ENCODE measurements around the gene GOLGA6B.
"Not testable (repeated sequence)": the region's sequence is repeated elsewhere in the genome, so short reads cannot be mapped to it uniquely, and the experiment has no call there.

Gene GOLGA6B, protein sequence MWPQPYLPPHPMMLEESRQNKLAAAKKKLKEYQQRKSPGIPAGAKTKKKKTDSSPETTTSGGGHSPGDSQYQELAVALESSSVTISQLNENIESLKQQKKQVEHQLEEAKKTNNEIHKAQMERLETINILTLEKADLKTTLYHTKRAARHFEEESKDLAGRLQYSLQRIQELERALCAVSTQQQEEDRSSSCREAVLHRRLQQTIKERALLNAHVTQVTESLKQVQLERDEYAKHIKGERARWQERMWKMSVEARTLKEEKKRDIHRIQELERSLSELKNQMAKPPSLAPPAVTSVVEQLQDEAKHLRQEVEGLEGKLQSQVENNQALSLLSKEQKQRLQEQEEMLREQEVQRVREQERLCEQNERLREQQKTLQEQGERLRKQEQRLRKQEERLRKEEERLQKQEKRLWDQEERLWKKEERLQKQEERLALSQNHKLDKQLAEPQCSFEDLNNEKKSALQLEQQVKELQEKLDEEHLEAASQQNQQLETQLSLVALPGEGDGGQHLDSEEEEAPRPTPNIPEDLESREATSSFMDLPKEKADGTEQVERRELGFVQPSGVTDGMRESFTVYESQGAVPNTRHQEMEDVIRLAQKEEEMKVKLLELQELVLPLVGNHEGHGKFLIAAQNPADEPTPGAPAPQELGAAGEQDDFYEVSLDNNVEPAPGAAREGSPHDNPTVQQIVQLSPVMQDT

DNA sequence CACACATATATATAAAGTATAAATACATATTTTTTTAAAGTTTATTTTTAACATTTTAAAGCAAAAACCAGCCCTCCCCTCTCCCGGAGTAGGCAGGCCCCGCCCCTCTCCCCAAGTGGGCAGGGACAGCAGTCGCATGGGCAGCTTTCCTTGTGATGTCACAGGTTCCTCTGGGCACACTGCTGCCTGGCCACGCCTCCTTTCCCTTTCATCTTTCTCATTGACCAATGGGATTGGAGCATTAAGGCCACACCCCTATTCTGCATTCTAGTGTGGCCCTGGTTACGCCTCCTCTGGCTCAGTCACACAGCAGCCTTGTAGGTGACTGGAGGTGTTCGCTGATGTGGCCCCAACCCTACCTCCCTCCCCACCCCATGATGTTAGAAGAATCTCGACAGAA lies at the start of gene GOLGA6B:
Gene GOLGA6B (plus strand): TSS at position 301 of the 400 bp plus-strand sequence. CDS start 41 bp downstream, at position 342.
- DNase-seq, result not testable (repeated sequence)

DNA sequence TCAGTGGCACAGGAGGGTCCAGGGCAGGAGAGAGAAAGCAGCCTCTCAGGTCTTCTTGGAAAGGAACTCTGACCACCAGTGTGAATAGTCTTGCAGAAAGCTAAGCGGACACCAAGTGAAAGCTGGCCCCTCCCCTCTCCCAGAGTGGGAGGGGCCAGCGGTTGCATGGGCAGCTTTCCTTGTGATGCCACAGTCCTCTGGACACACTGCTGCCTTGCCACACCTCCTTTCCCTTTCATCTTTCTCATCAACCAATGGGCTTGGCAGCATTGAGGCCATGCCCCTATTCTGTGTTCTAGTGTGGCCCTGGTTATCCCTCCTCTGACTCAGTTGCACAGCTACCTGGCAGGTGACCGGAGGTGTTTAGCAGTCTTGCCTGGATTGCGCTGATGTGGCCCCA lies 49.7 kb upstream of the GOLGA6B start:
- no peak for DNase-seq

DNA sequence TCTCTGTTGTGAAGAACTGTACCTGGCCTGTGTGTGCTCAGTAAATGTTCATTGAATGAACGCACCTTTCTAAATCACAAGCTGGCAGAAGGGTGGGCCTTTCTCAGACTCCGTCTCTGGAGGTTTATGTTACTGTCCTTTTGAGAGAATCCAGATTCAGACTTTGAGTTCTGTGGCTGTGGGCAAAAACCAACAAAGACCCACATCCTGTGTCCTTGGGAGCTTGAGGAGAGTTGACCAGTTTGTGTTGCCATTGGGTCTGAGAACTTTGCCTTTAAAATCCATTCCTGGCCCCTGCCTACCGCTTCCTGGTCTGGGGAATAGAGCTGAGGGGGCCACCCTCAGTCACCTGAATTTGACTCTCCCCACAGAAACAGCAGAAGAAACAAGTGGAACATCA lies 46.4 kb upstream of the GOLGA6B start:
- not testable (repeated sequence) for DNase-seq

DNA sequence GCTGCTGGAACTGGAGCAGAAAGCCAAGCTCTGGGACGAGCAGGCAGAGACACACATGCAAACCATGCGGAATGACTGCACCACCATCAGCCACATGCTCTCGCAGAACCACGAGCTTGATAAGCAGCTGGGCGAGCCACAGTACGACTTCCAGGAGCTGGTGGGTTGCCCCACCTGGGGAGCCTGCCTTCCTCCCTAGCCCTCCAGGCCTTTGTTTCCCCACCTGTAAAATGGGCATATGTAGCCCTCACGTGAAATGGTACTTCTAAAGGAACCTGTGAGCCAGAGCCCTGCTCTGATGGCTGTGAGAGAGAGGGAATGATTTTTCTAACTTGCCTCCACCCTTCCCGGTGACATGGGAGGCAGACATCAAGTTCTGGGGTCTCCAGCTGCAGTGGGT lies 44.6 kb upstream of the GOLGA6B start:
- DNase-seq, result no peak

DNA sequence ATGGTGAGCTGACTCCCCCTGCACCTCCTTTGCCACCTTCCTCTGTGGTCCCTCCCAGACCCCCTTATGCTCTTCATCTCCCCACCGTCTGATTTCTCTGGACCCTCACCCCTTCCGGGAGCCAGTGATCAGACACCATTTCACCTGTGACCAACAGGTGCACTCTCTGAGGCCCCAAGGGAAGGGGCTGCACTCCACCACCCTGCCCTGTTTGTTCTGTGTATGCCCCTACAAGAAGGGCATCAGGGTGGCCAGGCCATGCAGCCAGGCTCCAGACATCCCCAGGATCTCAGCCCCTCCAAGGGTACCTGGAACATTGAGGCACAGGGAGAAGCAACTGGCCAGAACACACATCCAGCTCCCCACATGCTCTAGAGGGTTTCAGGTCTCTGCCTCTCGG lies 42.2 kb upstream of the GOLGA6B start:
- DNase-seq, result not testable (repeated sequence)

DNA sequence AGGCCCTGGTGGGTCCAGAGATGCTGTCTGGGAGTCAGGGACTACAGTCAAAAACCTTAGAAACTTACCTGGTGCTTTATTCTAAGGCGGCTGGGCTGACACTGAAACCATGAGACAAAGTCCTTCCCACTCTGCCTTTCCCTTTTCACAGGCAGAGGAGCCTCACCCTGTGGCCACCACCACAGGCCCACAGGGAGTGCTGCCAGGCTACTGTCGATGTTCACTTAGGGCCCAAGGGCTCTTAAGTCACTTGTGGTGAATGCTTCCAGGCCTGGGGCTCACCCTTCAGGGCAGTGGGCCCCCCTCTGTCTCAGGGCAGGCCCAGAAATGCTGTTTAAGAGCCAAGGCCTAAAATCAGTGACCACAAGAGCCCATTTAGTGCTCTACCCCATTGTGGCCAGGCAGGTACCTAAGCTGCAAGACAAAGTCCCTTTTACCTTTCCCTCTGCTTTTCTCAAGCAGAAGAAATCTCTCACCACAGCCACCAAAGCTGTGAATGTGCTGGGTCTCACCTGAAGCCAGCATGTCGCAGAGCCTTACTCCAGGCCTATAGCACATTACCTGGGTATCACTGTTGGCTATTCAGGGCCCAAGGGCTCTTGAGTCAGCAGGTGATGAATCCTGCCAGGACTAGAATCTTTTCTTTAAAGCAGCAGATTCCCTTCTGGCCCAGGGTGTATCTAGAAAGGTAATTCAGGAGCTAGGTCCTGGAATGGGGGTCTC lies 39.5 kb upstream of the GOLGA6B start:
- DNase-seq, result no peak

DNA sequence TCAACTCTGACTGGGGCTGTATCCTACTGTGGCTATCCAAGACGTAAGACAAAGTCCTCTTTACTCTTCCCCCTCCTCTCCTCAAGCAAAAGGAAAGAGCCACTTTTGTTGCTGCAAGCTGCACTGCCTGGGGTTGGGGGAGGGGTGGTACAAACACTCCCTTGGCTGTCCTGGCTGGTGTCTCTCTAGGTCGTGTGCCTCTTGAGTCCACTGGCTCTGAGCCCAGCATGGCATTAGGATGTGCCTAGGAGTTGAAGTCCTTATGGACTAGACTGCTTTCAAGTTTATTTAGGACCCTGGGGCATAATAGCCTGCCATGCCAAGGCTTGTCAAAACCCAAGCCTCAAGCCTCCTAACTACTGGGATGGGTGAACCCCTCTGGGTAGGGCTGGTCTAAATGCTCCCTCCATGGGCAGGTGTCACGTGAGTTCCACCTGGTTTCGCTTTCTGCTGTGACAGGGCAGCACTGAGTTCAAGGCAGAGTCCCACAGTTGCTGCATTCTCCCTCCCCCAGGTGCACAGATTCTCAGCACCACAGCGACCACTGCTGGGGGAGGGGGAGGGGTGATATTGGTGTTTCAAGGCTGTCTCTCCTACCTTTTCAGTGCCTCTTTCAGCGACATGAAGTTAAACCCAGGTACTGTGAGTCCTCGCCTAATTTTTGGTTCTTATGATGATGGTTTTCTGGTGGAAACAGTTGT lies 38.8 kb upstream of the GOLGA6B start:
- peak; percentile 7 for DNase-seq

DNA sequence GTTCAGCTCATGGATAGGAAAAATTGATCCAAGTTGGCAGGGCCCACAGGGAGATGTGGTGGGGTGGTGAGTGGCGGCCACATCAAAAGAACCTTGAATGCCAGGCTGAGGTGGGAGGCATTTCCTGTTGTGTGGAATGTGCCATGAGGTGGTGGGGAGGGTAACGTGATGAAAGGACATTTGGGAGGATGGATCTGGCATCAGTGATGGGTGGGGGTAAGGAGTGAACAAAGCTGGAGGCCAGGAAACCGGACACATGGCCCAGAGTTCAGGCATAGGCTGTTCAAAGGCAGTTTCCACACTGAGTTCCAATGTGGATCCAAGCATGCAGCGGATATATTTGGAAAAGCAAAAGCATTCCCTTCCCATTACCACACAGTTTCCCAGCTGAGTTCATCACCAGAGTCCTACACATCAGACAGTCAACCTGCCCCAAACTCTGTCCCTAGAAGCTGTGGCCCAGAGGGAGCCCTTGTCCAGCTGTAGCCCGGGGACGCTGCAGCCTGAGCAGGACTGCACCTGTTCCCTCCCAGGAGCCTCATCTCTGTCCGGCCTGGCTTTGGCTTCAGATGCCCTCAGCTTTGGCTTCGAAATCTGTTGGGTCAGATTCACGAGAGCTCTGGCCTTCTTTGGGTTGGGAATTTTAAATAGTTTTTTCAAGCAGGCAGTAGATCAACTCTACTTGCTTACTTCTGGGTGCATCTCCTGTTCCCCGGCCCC lies 37.8 kb upstream of the GOLGA6B start:
- DNase-seq, result no peak

DNA sequence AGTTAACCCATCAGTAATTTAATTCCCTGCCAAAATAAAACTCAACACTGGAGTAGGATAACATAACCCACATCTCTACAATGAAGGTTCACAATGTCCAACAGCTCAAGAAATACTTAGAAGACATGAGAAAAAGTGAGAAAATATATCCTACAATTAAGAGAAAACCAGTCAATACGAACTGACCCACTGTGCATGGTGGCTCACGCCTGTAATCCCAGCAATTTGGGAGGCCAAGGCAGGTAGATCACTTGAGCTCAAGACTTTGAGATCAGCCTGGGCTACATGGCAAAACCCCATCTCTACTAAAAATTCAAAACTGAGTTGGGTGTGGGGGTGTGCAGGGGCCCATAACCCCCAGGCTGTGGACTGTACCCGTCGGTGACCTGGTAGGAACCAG lies 30.6 kb upstream of the GOLGA6B start:
- not testable (repeated sequence) for DNase-seq

DNA sequence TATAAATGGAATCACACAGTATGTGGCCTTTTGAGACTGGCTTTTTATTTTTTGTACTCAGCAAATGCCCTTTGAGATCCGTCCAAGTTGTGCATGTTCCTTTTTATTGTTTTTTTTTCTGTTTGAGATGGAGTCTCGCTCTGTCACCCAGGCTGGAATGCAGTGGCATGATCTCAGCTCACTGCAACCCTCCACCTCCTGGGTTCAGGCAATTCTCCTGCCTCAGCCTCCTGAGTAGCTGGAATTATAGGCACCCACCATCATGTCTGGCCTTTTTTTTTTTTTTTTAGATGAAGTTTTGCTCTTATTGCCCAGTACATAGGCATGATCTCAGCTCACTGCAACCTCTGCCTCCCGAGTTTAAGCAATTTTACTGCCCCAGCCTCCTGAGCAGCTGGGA lies 28.3 kb upstream of the GOLGA6B start:
- not testable (repeated sequence) for DNase-seq

DNA sequence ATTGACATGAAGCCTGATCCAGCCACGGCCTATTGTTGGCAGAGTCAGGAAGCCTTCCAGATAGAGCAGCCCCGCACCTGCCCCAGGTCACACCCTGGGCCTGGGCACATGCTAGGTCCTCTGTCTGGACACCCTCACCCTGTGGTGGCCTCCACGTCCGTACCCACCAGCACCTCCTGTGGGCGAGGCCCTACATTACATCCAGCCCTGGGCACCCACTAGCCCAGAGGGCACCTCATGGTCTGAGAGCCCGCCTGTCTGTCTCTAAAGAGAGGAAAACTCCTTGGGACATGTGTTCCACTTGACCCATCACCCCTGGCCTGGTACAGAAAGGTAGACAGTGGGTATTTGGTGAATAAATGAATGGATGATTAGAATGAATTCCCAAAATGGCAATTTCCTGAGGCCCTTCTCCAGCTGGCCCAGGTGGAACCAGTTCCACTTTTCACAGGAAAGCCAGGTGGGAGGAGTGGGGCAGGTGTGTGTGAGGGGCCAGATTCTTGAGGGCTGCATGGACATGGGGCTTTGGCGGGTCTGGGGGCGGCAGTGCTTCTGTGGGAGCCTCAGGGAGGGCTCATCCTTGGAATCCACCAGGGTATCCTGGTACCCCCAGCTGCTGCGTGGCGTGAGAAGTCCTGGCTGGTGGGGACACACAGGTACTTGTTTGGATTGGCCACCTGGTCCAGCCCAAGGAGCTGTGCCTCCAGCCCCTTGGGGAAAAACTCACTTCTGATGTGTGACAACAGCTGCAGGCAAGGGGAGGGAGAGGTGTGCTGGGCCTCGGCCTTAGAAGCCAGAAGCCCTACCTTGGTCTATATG lies 26.0 kb upstream of the GOLGA6B start:
- not testable (repeated sequence) for DNase-seq

DNA sequence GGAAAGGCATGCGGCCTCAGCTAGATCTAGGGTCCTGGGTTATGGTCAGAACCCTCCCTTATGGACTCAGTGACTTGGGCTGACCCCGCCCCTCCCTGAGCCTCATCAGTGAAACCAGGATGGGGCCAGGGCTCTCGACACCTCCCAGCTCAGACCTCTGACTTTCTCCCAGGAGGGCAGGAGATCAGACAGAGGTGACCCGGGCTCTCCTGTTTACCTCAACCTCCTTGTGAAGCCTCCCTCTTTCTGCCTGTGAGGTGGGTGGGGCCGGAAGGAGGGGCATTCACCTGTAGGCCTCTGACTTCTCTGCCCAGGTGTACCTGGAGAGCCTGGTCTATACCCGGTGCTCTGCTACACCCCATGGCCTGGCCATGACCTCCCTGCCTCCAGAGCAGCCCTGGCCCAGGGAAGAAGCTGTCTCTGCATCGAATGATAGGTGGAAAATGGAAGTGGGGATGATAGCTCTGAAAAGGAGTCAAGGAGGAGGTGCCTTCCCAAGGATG lies 25.4 kb upstream of the GOLGA6B start:
- not testable (repeated sequence) for DNase-seq

DNA sequence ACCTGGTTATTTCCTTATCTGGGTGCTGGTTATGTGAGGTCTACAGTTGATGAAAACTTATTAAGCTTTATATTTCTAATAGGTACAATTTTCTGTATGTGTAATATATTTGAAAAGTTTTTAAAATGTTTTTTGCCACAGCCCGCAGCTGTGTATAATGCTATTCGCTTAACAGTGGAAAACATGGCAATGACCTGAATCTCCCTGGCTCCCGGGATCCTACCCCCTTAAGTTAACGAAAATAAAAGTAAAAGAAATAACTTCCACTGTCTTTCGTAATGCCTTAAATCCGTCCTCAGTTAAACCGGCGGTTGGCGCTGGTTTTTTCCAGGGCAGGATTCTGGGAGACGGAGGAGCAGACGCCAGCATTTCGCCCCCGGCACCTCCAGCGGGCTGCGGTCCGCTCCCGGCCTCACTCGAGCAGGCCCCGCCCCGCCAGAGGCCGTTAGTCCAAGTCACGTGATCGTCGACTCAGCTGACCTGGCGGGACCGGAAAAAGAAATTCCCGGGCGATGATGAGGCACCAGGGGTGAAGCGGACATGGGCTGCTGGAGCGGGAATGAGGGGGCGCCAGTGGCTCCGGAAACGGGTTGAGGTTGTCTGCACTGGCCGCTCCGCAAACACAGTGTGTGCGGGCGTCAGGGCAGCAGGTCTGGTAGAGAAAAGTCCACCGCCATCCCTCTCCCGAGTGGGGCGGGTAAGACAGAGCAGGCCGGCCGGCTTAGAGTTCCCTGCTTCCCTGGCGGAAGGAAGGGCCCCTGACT lies 17.8 kb upstream of the GOLGA6B start:
- not testable (repeated sequence) for DNase-seq

DNA sequence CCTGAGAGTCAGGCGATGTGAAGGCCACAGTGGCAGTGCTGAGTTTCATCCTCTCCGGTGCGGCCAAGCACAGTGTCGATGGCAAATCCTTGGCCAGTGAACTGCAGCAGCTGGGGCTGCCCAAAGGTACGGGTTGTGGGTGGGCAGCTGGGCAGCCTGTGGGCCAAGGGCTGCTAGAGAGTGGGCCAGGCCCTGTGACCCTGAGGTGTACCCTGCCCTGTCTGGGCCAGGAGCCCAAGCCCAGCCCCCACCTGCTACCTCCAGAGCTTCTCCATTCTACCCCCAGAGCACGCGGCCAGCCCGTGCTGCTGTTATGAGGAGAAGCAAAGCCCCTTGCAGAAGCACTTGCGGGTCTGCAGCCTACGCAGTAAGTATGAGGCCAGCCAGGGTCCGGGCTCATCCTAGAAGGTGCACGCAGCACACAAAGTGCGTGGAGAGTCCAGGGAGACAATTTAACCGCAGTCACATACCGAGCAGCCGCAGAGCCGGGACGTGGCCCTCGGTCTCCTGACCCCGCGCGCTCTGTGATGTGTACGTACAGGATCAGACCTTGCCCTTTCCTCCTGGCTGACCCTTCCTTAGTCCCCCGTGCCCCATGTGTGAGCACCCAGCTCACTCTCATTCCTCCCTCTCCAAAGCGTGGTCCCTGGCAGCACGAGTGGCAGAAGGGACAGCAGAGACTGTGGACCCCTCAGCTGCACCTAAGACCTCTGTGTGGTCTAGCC lies 14.6 kb upstream of the GOLGA6B start:
- not testable (repeated sequence) for DNase-seq

DNA sequence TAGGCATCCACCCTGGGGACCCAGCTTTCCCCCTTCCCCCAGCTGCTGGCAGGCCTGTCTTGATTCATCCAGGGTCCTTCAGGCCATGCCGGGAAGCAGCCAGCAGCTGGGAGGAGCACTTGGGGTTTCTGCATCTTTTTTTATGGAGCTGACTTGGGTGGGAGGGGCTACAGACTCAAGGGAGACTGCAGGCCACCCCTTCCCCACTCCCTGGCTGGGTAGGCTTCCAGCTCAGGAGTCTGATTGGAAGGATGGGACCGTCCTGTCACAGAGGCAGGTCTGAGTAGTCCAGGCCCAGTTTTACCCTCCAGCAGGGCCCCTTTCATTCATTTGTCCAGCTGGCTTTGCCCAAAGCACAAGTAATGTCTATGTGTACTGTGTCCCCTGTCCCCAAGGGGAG lies 12.2 kb upstream of the GOLGA6B start:
- not testable (repeated sequence) for DNase-seq

DNA sequence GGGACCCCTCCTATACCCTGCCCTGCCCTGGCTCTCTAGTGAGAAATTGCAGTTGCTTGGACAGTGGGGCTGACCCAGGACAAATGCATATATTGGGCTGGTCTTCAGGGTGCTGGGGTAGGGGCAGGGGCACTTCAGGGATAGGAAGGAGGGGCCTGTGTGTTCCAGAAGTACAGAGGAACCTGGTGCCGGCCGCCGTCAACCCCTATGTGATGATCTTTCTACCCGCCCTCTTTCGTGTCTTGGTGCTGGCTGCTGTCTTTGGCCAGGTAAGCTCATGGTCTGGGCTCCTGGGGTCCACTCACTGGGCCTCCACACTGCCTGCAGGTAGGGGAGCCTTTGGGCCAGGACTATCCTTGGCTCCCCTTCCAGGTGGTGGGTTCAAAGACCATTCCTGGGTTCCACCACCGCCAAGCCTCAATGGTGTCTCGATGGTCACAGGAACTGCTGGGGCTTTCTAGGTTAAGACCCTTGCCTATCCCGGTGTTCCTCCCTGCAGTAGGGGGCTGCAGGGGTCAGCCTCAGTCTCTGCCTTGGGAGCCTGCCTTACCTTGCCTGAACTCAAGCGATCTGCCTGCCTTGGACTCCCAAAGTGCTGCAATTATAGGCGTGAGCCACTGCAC lies 5.8 kb upstream of the GOLGA6B start:
- DNase-seq, result not testable (repeated sequence)

DNA sequence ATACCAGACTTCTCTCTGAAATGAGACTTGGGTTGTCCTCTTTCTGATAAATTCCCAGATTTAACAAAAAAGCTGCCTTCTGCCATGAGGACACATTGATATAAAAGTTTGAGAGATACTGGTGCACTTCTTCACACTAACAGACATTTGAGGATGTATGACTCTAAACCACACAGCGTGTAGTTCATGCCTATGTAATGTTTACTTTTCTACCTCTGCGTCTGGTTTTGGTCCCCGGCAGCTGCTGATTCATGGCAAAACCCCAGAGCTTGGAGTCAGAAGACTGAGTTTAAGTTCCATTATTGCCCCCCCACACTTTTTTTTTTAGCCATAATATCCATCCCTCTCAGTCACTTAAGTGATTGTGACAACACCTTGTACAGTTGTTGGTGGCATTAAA lies 1.5 kb downstream of the GOLGA6B start:
- DNase-seq, result not testable (repeated sequence)

DNA sequence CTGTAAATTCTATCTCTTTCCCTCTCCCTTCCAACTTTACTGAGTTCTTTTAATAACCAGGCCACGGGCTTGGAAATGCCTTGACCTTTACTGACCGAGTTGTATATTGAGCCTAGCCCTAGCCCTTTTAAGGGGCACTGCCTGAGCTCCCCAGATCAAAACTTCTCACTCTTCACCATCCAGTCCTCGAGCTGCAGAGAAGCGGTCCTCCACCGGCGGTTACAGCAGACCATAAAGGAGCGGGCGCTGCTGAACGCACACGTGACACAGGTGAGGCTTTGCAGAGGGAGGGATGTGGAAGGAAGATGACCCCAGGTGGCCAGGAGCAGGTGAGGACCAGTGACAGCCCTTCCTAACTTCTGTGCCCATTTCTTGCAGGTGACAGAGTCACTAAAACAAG lies 6.6 kb downstream of the GOLGA6B start:
- not testable (repeated sequence) for DNase-seq

DNA sequence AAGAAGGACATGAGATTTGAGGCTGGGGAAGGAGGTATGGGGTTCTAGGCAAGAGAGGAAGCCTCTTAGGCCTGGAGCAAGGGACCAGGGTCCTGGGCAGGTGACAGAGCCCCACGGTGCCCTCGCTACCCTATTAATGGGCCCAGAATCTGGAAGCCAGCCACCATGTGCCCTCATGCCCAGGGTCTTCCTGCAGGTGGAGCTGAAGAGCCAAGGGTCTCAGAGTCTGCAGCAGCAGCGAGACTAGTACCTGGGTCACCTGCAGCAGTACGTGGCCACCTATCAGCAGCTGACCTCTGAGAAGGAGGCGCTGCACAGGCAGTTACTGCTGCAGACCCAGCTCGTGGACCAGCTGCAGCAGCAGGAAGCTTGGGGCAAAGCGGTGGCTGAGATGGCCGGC lies 9.4 kb downstream of the GOLGA6B start:
- not testable (repeated sequence) for DNase-seq

All from NCI-H1092 (cell line).